Mucosa of descending colon (tissue), 3 donors: ENCODE results near the gene RNF2. TPM values are rescaled to one million over a fixed set of nuclear protein-coding genes. Genes with fewer than 3 reads are reported as not detected.

Experiments used
- ATAC-seq: fragments of 200-7000 bp; cut with Tn5 transposase; one replicate; pipeline ENCODE4 v1.9.1; 2020; ENCODE audit warnings: mild to moderate bottlenecking, moderate library complexity
- DNase-seq, 3 donors: peaks; one replicate each; pipeline ENCODE4 v3.0.0-alpha.2; 2020
- H3K36me3 ChIP-seq: fragments of 200-600 bp; one replicate; pipeline ENCODE4 v1.8.0; 2021; ENCODE audit warnings: low read depth, mild to moderate bottlenecking
- H3K4me1 ChIP-seq: fragments of 200-600 bp; one replicate; pipeline ENCODE4 v1.8.0; 2021; ENCODE audit warnings: low read depth, mild to moderate bottlenecking
- H3K4me3 ChIP-seq: fragments of 200-600 bp; one replicate; pipeline ENCODE4 v1.8.0; 2021; ENCODE audit warnings: mild to moderate bottlenecking
- H3K9me3 ChIP-seq: fragments of 200-600 bp; one replicate; pipeline ENCODE4 v1.8.0; 2021; ENCODE audit warnings: mild to moderate bottlenecking
- CTCF ChIP-seq: fragments of 200-600 bp; IDR thresholded peaks from one replicate; pipeline ENCODE4 v1.8.0; 2022; ENCODE audit warnings: antibody characterized with exemption, mild to moderate bottlenecking
- intact Hi-C, 2 donors: fragments of 100-400 bp; cut with DNase I in 1 of 2; cut with micrococcal nuclease in 1 of 2; formaldehyde crosslinking; loops; one replicate each; pipeline versions ENCODE4 v1.11.0 to v1.11.1; 2022; cut with DNase I, micrococcal nuclease
- total RNA-seq, 3 donors: library from RNA; stranded (reverse); fragmentation: NEBNext Ultra II Directional in 2 of 3; extraction: Animal tissue kit (Norgen Biotek cat#: 25700) in 2 of 3; gene quantifications; one replicate each; pipeline versions ENCODE4 v1.2.1 to v1.2.4, GENCODE V29; 2021 to 2023
- donor health status: DM: no; HTN: no; CAD: no; lungs with moderate emphysema.
- donor health status: DM: no; HTN: no; CAD: no.
- donor health status: DM: no; HTN: yes; CAD: no.

The RNF2 gene
- total RNA-seq, 3 donors from 2014 or later: 14.1 to 19.3 (median 15.6) TPM

- intact Hi-C loops: loop anchor here in 1 of 2 donors (10.0 kb wide), 1 partner anchor 105 kb away; the partner anchor contains the start of genes SWT1 and TRMT1L
- TF ChIP-seq CTCF: no peak
These were observed 4.3 kb downstream of the RNF2 start for GRCh38 chr1:185049670-185050069.

GRCh38 chr1:185050823-185051451, 5.6 kb downstream of the RNF2 start:
- TF ChIP-seq CTCF: no peak
- Histone ChIP-seq H3K9me3 (no peaks in the 10 kb centered on the region), H3K4me3 (no peak overlapping the region), H3K4me1 (peaks cover 4% of the 10 kb centered on the region), H3K36me3 (no peaks in the 10 kb centered on the region)
- DNase-seq (no peak), ATAC-seq (no peak)
- intact Hi-C loops: no loop called here

More at GRCh38 chr1:185049670-185050069, 4.3 kb downstream of the RNF2 start:
- Histone ChIP-seq H3K4me1 (peaks cover 7% of the 10 kb centered on the region), H3K9me3 (no peaks in the 10 kb centered on the region), H3K4me3 (no peak overlapping the region), H3K36me3 (no peaks in the 10 kb centered on the region)
- DNase-seq (no peak), ATAC-seq (no peak)

GRCh38 chr1:185053204-185053603, 7.8 kb downstream of the RNF2 start:
- Histone ChIP-seq H3K9me3 (no peaks in the 10 kb centered on the region), H3K36me3 (no peaks in the 10 kb centered on the region), H3K4me1 (peaks cover under 1% of the 10 kb centered on the region), H3K4me3 (no peak overlapping the region)
- DNase-seq: no peak
- no peak for TF ChIP-seq CTCF
- intact Hi-C loops: no loop called here
- no peak for ATAC-seq

GRCh38 chr1:185054365-185055060, 9.2 kb downstream of the RNF2 start:
- ATAC-seq: no peak

GRCh38 chr1:185058110-185058509, 12.8 kb downstream of the RNF2 start:
- ATAC-seq: no peak
- Histone ChIP-seq H3K4me1 (peaks cover 8% of the 10 kb centered on the region), H3K9me3 (no peaks in the 10 kb centered on the region), H3K4me3 (no peak overlapping the region), H3K36me3 (no peaks in the 10 kb centered on the region)
- DNase-seq: no peak
- TF ChIP-seq CTCF: no peak
- intact Hi-C loops: no loop called here

More at GRCh38 chr1:185054365-185055060, 9.2 kb downstream of the RNF2 start:
- no peak overlapping the region for H3K4me3 ChIP-seq
- DNase-seq: no peak
- no peaks in the 10 kb centered on the region for H3K36me3 ChIP-seq
- intact Hi-C loops: no loop called here
- no peaks in the 10 kb centered on the region for H3K9me3 ChIP-seq
- TF ChIP-seq CTCF: no peak
- H3K4me1 ChIP-seq: peaks cover 4% of the 10 kb centered on the region
